Testis (tissue), 2 donors: ENCODE data around the gene TUBGCP3.

Experiments used
- CTCF ChIP-seq, 3 experiments: fragments of 450-650 bp in 2 of 3; fragments of 200-600 bp in 1 of 3; sonication (generic) in 1 of 3; IDR thresholded peaks; one replicate each; pipeline ENCODE4 v1.5.1; 2016 to 2019; ENCODE audit warnings: antibody characterized with exemption in 3 of 3, mild to moderate bottlenecking in 2 of 3, moderate library complexity in 1 of 3
- POLR2A ChIP-seq: fragments of 450-650 bp; IDR thresholded peaks from one replicate; pipeline ENCODE4 v1.6.1; 2017; ENCODE audit warnings: antibody characterized with exemption, mild to moderate bottlenecking, moderate library complexity

DNA sequence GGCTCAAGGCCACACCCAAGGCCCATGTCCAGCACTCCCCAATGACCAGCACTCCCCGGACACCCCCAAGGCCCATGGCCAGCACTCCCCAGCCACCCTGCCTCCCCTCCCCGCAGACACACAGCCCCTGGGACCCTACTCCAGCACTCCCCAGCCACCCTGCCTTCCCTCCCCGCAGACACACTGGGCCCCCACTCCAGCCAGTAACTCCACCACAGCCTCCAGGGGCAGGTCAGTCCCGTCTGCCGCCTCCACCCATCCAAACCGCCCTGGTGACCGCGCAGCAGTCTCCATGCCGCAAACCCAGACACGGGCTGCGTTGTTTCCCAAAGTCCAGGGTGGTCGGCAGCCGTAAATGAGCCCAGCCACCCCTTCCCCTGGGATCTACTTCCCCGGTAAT, 141.1 kb downstream of the TUBGCP3 start:
- TF ChIP-seq CTCF (IDR thresholded peaks at IDR 0.05) (no peak), POLR2A (no peak)
